ENCODE data around the gene ADAMTSL5.

The ADAMTSL5 gene

DNA sequence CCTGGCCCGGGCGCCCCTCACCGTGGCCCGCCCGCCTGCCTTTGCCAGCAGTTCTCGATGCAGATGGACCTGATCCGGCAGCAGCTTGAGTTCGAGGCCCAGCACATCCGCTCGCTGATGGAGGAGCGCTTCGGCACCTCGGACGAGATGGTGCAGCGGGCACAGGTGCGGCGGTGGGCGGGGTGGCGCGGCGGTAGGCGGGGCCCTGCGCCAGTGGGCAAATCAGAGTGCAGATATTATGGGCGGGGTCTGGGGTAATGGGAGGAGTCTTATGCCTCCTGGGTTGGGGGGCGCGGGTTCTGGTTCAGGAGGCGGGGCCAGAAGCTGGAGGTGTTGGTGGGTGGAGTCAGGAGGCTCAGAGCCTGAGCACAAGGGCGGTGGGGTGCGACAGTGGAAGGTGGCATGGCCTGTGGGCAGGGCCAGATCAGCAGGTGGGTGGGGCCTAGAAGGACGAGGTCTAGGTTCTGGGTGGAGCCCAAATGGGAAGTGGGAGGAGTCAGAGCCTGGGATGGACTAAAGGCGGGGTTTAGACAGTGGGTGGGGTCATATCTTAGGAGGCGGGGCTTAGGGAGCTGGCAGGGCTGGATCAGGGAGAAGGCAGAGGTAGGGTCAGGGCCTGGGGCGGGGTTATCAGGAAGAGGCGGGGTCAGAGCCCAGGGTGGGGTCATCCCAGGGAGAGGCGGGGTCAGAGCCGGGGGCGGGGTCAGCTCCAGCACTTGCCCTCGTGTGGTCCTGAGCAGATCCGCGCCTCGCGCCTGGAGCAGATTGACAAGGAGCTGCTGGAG is 57.3 kb downstream of the ADAMTSL5 start:
- Mint-ChIP-seq H3K36me3 (peaks cover 8% of the 10 kb centered on the region), H3K9me3 (no peaks in the 10 kb centered on the region), H3K4me1 (peaks cover 23% of the 10 kb centered on the region), H3K4me3 (peak overlapping the region; percentile 66), H3K27me3 (peaks cover 27% of the 10 kb centered on the region), H3K27ac (peak overlapping the region; percentile 76)
- DNase-seq (ENCODE audit: low spot score in 2 of 2) (no peak), ATAC-seq (ENCODE audit: low read depth) (peak; percentile 62)

All from memory B cell (primary cell).